PFSK-1 (cell line): Measurements from ENCODE around the gene NR1H3.

Experiments
- FOXP2 ChIP-seq: optimal IDR thresholded peaks from 2 replicates; pipeline ENCODE3; 2011; ENCODE audit warnings: borderline replicate concordance, control low read depth, inconsistent platforms; ENCODE audit not compliant: insufficient read depth; ENCODE audit errors: extremely low read length, extremely low read depth
- POLR2AphosphoS5 ChIP-seq: IDR thresholded peaks from 2 replicates; pipeline ENCODE4 v1.6.1; 2012; ENCODE audit warnings: low read depth, mild to moderate bottlenecking, control low read depth, low read length, moderate library complexity
- REST ChIP-seq, 2 experiments: IDR thresholded peaks; 2 replicates each; pipeline versions ENCODE4 v1.6.1 to v1.8.0; 2011 to 2012; ENCODE audit warnings: low read depth in 2 of 2, low read length in 2 of 2, control low read depth in 1 of 2, inconsistent platforms in 1 of 2, mild to moderate bottlenecking in 1 of 2, moderate library complexity in 1 of 2; ENCODE audit not compliant: insufficient read depth in 1 of 2
- SIN3A ChIP-seq: IDR thresholded peaks from 2 replicates; pipeline ENCODE4 v1.6.1; 2012; ENCODE audit warnings: mild to moderate bottlenecking, low read length, moderate library complexity, borderline replicate concordance; ENCODE audit not compliant: insufficient read depth
- TAF1 ChIP-seq: IDR thresholded peaks from 2 replicates; pipeline ENCODE4 v1.6.1; 2012; ENCODE audit warnings: low read length, control low read depth, borderline replicate concordance; ENCODE audit not compliant: insufficient read depth

The NR1H3 gene

GRCh38 chr11:47253660-47254059, 4.1 kb upstream of the NR1H3 start:
- TF ChIP-seq REST (IDR thresholded peaks at IDR 0.05; ENCODE audit: insufficient read depth in 1 of 2, low read depth in 2 of 2, low read length in 2 of 2) (no peak), FOXP2 (no peak), POLR2AphosphoS5 (no peak), SIN3A (no peak), TAF1 (no peak)

GRCh38 chr11:47254386-47254785, 3.4 kb upstream of the NR1H3 start:
- TF ChIP-seq REST (IDR thresholded peaks at IDR 0.05; ENCODE audit: insufficient read depth in 1 of 2, low read depth in 2 of 2, low read length in 2 of 2): no peak
- TF ChIP-seq FOXP2: no peak

- TF ChIP-seq SIN3A (no peak), POLR2AphosphoS5 (no peak), REST (IDR thresholded peaks at IDR 0.05; ENCODE audit: insufficient read depth in 1 of 2, low read depth in 2 of 2, low read length in 2 of 2) (no peak), TAF1 (no peak), FOXP2 (no peak)
These were observed 1.4 kb upstream of the NR1H3 start for GRCh38 chr11:47256374-47256773.

- TF ChIP-seq TAF1 (no peak), REST (IDR thresholded peaks at IDR 0.05; ENCODE audit: insufficient read depth in 1 of 2, low read depth in 2 of 2, low read length in 2 of 2) (no peak), FOXP2 (no peak), SIN3A (no peak), POLR2AphosphoS5 (no peak)
These were observed 649 bp upstream of the NR1H3 start for GRCh38 chr11:47257177-47257516.

GRCh38 chr11:47258317-47258902, 614 bp downstream of the NR1H3 start:
- TF ChIP-seq REST (IDR thresholded peaks at IDR 0.05; ENCODE audit: insufficient read depth in 1 of 2, low read depth in 2 of 2, low read length in 2 of 2) (no peak), POLR2AphosphoS5 (no peak), SIN3A (no peak), FOXP2 (no peak), TAF1 (no peak)
